HFF-Myc (cell line): ENCODE data around the gene SMARCC2.
A peak's percentile ranks its signal among the peaks of the same experiment; 100 is the strongest.

Experiments
- DNase-seq: peaks from one replicate; pipeline ENCODE4 v3.0.0-alpha.2; 2011; ENCODE audit warnings: low read depth; ENCODE audit errors: extremely low read depth
- H3K4me3 ChIP-seq: replicated peaks from 2 replicates; pipeline ENCODE4 v1.5.1; 2011; ENCODE audit warnings: low read depth, mild to moderate bottlenecking, control low read depth, low read length
- TF ChIP-seq, protein P1 (sequence below): IDR thresholded peaks from 2 replicates; pipeline ENCODE4 v1.5.1; 2012; ENCODE audit warnings: mild to moderate bottlenecking, low read depth, low read length, control low read depth; ENCODE audit errors: missing control alignments

Gene SMARCC2

DNA sequence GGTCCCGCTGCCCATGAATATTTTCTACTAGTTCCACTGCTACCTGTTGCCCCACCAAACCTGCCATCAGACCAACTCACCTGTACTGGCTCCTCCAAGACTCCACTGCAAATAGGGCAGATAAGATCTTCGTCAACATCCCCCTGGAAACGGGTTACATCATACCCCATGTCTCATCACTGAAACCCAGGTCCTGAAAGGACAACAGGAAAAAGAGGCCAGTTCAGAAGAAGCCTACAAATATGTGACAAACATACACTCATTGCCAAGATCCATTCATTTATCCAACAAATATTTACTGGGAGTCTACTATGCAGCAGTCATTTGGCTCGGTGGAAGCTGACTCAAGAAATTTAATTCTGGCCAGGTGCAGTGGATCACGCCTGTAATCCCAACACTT, 24.6 kb upstream of the SMARCC2 start:
- TF ChIP-seq, protein P1, sequence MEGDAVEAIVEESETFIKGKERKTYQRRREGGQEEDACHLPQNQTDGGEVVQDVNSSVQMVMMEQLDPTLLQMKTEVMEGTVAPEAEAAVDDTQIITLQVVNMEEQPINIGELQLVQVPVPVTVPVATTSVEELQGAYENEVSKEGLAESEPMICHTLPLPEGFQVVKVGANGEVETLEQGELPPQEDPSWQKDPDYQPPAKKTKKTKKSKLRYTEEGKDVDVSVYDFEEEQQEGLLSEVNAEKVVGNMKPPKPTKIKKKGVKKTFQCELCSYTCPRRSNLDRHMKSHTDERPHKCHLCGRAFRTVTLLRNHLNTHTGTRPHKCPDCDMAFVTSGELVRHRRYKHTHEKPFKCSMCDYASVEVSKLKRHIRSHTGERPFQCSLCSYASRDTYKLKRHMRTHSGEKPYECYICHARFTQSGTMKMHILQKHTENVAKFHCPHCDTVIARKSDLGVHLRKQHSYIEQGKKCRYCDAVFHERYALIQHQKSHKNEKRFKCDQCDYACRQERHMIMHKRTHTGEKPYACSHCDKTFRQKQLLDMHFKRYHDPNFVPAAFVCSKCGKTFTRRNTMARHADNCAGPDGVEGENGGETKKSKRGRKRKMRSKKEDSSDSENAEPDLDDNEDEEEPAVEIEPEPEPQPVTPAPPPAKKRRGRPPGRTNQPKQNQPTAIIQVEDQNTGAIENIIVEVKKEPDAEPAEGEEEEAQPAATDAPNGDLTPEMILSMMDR = no peak
- no peak overlapping the region for H3K4me3 ChIP-seq
- DNase-seq = no peak

DNA sequence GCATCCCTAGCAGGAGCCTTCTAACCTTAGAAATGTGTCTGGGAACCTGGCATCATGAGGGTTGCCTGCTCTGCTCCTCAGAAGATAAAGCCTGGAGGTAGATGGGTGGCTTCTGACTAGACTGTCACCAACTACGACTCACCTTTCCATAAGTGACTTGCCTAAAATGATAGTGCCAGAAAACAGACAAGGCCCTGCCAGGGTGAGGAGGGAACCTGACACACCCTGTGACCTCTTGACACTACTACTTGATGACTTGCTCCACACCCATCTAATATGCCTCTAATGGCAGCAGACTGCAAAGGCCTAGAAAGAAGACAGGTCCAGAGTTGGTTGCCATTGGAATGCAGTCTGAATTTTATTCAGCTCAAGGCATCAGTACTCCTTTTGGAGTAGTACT, 23.1 kb upstream of the SMARCC2 start:
- H3K4me3 ChIP-seq = no peak overlapping the region
- TF ChIP-seq, protein P1 = no peak
- no peak for DNase-seq

- no peak for DNase-seq
- TF ChIP-seq, protein P1 = no peak
- no peak overlapping the region for H3K4me3 ChIP-seq
Measured at GRCh38 chr12:56208006-56208405, 18.7 kb upstream of the SMARCC2 start.

- H3K4me3 ChIP-seq = no peak overlapping the region
- TF ChIP-seq, protein P1 = peak; percentile 75
- no peak for DNase-seq
Measured at GRCh38 chr12:56206452-56207166, 17.3 kb upstream of the SMARCC2 start.

DNA sequence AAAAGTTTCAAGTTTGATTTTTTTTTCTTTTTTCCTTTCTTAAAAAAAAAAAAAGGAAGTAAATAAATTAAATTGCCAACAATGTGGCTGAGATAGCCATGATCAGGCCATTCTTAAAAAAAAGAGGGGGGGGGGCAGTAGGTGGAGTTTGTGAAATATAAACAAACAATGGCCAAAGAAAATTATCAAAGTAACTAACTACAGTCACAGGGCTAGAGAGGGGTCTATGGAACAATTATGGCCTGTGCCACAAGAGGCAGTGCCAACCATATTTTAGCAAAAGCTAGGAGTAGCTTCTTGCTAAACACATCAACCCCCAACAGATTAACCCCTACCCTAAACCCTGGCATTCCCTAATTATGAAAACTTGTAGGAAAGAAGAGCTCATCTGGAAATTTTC, 16.2 kb upstream of the SMARCC2 start:
- TF ChIP-seq, protein P1 = no peak
- no peak overlapping the region for H3K4me3 ChIP-seq
- DNase-seq = no peak

- DNase-seq = no peak
- no peak overlapping the region for H3K4me3 ChIP-seq
- TF ChIP-seq, protein P1 = no peak
Measured at GRCh38 chr12:56204275-56204674, 15.0 kb upstream of the SMARCC2 start.

DNA sequence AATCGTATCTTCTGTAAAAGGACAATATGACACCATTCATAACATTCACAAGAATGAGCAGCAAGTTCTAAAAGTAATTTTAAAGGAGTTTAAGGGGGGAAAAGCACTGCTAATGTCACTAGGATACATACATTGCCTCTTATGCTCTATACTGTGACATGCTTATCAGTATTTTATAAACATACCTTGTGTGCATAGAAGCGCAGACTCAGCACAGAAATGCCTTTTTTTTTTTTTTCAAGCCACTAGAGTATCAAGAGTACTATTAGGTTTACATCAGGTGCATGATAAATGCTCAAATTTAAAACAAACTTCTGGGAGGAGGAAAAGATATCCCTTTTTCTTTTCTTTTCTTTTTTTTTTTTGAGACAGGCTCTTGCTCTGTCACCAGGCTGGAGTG, 13.6 kb upstream of the SMARCC2 start:
- DNase-seq = no peak
- TF ChIP-seq, protein P1 = no peak
- no peak overlapping the region for H3K4me3 ChIP-seq
